Keratinocyte (primary cell): ENCODE data around the gene VWC2. TPM values are rescaled to one million over a fixed set of nuclear protein-coding genes. Genes with fewer than 3 reads are reported as not detected.

Source experiments
- DNase-seq: peaks from one replicate; pipeline ENCODE4 v3.0.0-alpha.2; 2011; ENCODE audit warnings: low read depth, missing footprints, low spot score
- FAIRE-seq: peaks from 2 replicates; lab custom pipeline; 2011; peaks lifted over from hg19 to GRCh38; lab: Jason Lieb, UNC
- H2AFZ ChIP-seq: 2 replicates; pipeline ENCODE4 v1.6.0; 2012; ENCODE audit warnings: low read length, control low read depth, inconsistent platforms; ENCODE audit not compliant: control insufficient read depth
- H3K27ac ChIP-seq: 2 replicates; pipeline ENCODE4 v1.5.1; 2011; ENCODE audit warnings: low read length; ENCODE audit not compliant: control insufficient read depth, insufficient read depth
- H3K27me3 ChIP-seq: 3 replicates; pipeline ENCODE4 v1.6.0; 2011; ENCODE audit warnings: low read length; ENCODE audit not compliant: control insufficient read depth, insufficient read depth; ENCODE audit errors: extremely low read depth
- H3K36me3 ChIP-seq, 2 experiments: 2 replicates in 1 of 2; 3 replicates in 1 of 2; pipeline ENCODE4 v1.5.1; 2011; ENCODE audit warnings: low read length in 2 of 2, mild to moderate bottlenecking in 1 of 2; ENCODE audit not compliant: control insufficient read depth in 2 of 2, insufficient read depth in 2 of 2; ENCODE audit errors: extremely low read depth in 1 of 2
- H3K4me1 ChIP-seq: 3 replicates; pipeline ENCODE4 v1.5.1; 2011; ENCODE audit warnings: low read length; ENCODE audit not compliant: control insufficient read depth, insufficient read depth; ENCODE audit errors: extremely low read depth
- H3K4me2 ChIP-seq: 3 replicates; pipeline ENCODE4 v1.6.0; 2011; ENCODE audit warnings: low read depth, low read length; ENCODE audit not compliant: control insufficient read depth, insufficient read depth; ENCODE audit errors: extremely low read depth
- H3K4me3 ChIP-seq, 3 experiments: fragments of 200-600 bp in 1 of 3; sonication (generic) in 1 of 3; 2 replicates in 2 of 3; 3 replicates in 1 of 3; pipeline ENCODE4 v1.5.1; 2011 to 2016; ENCODE audit warnings: low read length in 3 of 3, mild to moderate bottlenecking in 3 of 3, control low read depth in 2 of 3, inconsistent platforms in 1 of 3, low read depth in 1 of 3, mixed read lengths in 1 of 3, mixed run types in 1 of 3, moderate library complexity in 1 of 3; ENCODE audit not compliant: control insufficient read depth in 2 of 3, insufficient read depth in 2 of 3; ENCODE audit errors: extremely low read depth in 1 of 3
- H3K79me2 ChIP-seq: 2 replicates; pipeline ENCODE4 v1.6.0; 2012; ENCODE audit warnings: low read length; ENCODE audit not compliant: control insufficient read depth, insufficient read depth
- H3K9ac ChIP-seq: 3 replicates; pipeline ENCODE4 v1.6.0; 2011; ENCODE audit warnings: low read length; ENCODE audit not compliant: control insufficient read depth, insufficient read depth; ENCODE audit errors: extremely low read depth
- H3K9me1 ChIP-seq: 3 replicates; pipeline ENCODE4 v1.6.0; 2011; ENCODE audit warnings: low read length; ENCODE audit not compliant: control insufficient read depth, insufficient read depth; ENCODE audit errors: extremely low read depth
- H3K9me3 ChIP-seq: 2 replicates; pipeline ENCODE4 v1.5.1; 2012; ENCODE audit warnings: low read depth, low read length; ENCODE audit not compliant: control insufficient read depth
- H4K20me1 ChIP-seq: 3 replicates; pipeline ENCODE4 v1.6.0; 2011; ENCODE audit warnings: low read length; ENCODE audit not compliant: control insufficient read depth, insufficient read depth; ENCODE audit errors: extremely low read depth
- EZH2 ChIP-seq: IDR thresholded peaks from one replicate; pipeline ENCODE4 v1.6.1; 2012; ENCODE audit warnings: inconsistent platforms, mild to moderate bottlenecking, low read length, moderate library complexity
- dilution Hi-C: fragments of 300-500 bp; cut with MboI; formaldehyde crosslinking; loops from one replicate; pipeline ENCODE4 v1.7.0; 2020; ENCODE audit warnings: low sequenced_read_pairs; ENCODE audit not compliant: extremely low pct_ligation_motif_present
- polyA plus RNA-seq, 5 experiments: library from polyadenylated mRNA; depleted of rRNA in 3 of 5; stranded (reverse) in 3 of 5; stranded (forward) in 1 of 5; unstranded in 1 of 5; fragments of >200 nt; gene quantifications; 1 replicate in 1 of 5; 2 replicates in 3 of 5; 3 replicates in 1 of 5; pipeline versions ENCODE4 v1.2.1 to v1.2.3, GENCODE V29; 2011 to 2012; ENCODE audit warnings: missing spikeins in 2 of 5, low read depth in 1 of 5, low replicate concordance in 1 of 5
- TF ChIP-seq, protein P1 (sequence below), 3 experiments: IDR thresholded peaks in 1 of 3; conservative IDR thresholded peaks in 1 of 3; optimal IDR thresholded peaks in 1 of 3; 2 replicates in 2 of 3; 3 replicates in 1 of 3; pipeline versions ENCODE3 to v1.5.1; 2011; ENCODE audit warnings: low read length in 3 of 3, mild to moderate bottlenecking in 3 of 3, moderate library complexity in 2 of 3, control low read depth in 1 of 3, inconsistent platforms in 1 of 3; ENCODE audit not compliant: insufficient read depth in 2 of 3; ENCODE audit errors: extremely low read depth in 1 of 3

VWC2 gene
- polyA plus RNA-seq, 1 donor (not counting 4 experiments of a cell fraction or from before 2014, with no cell fraction given) = not detected

DNA sequence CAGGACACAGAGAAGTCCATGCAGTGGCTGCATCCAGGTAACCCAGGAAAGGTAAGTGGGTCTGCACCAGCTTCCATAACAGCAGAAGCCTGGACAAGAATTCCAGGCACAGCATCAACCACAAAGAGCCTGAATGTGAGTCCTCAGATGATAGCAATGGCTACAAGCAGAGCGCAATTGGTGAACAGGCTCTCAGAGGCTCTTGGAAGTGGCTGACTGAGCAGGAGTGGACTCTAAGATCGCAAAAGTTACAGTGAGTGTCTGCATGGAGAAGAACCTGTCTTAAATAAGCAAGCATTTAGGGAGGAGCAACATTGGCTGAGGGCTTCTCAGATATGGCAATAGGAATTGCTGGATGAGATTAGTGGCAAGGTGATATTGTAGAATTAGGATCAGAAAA, 41.6 kb upstream of the VWC2 start:
- Histone ChIP-seq H3K36me3 (no peaks in the 10 kb centered on the region), H3K4me3 (no peak overlapping the region), H3K79me2 (no peaks in the 10 kb centered on the region), H3K9me3 (no peaks in the 10 kb centered on the region), H2AFZ (no peak overlapping the region), H3K9me1 (peaks cover 2% of the 10 kb centered on the region), H3K27me3 (no peaks in the 10 kb centered on the region), H3K4me2 (no peak overlapping the region), H3K9ac (no peak overlapping the region), H3K4me1 (no peaks in the 10 kb centered on the region), H3K27ac (no peak overlapping the region), H4K20me1 (no peaks in the 10 kb centered on the region)
- FAIRE-seq (no peak), DNase-seq (no peak)
- no peak for TF ChIP-seq EZH2
- TF ChIP-seq, protein P1, sequence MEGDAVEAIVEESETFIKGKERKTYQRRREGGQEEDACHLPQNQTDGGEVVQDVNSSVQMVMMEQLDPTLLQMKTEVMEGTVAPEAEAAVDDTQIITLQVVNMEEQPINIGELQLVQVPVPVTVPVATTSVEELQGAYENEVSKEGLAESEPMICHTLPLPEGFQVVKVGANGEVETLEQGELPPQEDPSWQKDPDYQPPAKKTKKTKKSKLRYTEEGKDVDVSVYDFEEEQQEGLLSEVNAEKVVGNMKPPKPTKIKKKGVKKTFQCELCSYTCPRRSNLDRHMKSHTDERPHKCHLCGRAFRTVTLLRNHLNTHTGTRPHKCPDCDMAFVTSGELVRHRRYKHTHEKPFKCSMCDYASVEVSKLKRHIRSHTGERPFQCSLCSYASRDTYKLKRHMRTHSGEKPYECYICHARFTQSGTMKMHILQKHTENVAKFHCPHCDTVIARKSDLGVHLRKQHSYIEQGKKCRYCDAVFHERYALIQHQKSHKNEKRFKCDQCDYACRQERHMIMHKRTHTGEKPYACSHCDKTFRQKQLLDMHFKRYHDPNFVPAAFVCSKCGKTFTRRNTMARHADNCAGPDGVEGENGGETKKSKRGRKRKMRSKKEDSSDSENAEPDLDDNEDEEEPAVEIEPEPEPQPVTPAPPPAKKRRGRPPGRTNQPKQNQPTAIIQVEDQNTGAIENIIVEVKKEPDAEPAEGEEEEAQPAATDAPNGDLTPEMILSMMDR (optimal IDR thresholded peaks at IDR 0.05 in 1 of 3, IDR thresholded peaks at IDR 0.05 in 1 of 3, conservative IDR thresholded peaks at IDR 0.05 in 1 of 3; ENCODE audit: extremely low read depth in 1 of 3, insufficient read depth in 2 of 3, low read length in 3 of 3) = no peak
- dilution Hi-C loops = no loop called here

DNA sequence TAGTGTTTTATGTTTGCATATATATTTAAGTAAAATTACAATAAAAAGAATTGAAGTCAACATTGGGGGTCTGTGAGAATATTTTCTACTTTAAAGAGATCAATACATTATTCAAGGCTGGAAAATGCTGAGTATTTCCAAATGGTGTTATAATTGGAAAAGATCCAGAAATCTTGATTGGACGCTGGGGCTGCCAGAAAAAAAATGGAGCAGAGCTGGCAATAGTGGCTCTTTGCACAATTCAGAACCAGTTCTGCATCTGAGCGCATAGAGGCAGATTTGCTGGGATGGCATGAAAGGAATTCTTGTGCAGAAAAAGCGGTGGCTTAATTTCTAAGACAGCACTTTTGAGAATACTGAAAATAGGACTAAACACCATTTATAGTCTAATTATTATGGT, 10.8 kb upstream of the VWC2 start:
- no peaks in the 10 kb centered on the region for H3K4me1 ChIP-seq
- no peaks in the 10 kb centered on the region for H3K36me3 ChIP-seq
- H3K27ac ChIP-seq = no peak overlapping the region
- TF ChIP-seq, protein P1 (optimal IDR thresholded peaks at IDR 0.05 in 1 of 3, IDR thresholded peaks at IDR 0.05 in 1 of 3, conservative IDR thresholded peaks at IDR 0.05 in 1 of 3; ENCODE audit: extremely low read depth in 1 of 3, insufficient read depth in 2 of 3, low read length in 3 of 3) = no peak
- TF ChIP-seq EZH2 = no peak
- DNase-seq (no peak), FAIRE-seq (no peak)
- H2AFZ ChIP-seq = no peak overlapping the region
- H3K4me2 ChIP-seq = no peak overlapping the region
- no peaks in the 10 kb centered on the region for H3K9me1 ChIP-seq
- dilution Hi-C loops = no loop called here
- H3K79me2 ChIP-seq = no peaks in the 10 kb centered on the region
- no peak overlapping the region for H3K4me3 ChIP-seq
- H3K9me3 ChIP-seq = no peaks in the 10 kb centered on the region
- peaks cover 3% of the 10 kb centered on the region for H3K27me3 ChIP-seq
- H4K20me1 ChIP-seq = no peaks in the 10 kb centered on the region
- H3K9ac ChIP-seq = no peak overlapping the region
